Trophoblast cell (in vitro differentiated cells and primary cell): ENCODE measurements around the gene TMEM30A.

ENCODE experiments used
- DNase-seq, 2 donors: peaks; one replicate each; pipeline ENCODE4 v3.0.0-alpha.2; 2016
- H2AFZ ChIP-seq: 2 replicates; pipeline ENCODE4 v1.6.1; 2013; ENCODE audit warnings: low read length, moderate library complexity, mild to moderate bottlenecking; ENCODE audit not compliant: insufficient read depth, poor library complexity
- H2AK5ac ChIP-seq: 2 replicates; pipeline ENCODE4 v1.6.1; 2013; ENCODE audit warnings: mild to moderate bottlenecking, low read length
- H2BK120ac ChIP-seq: 2 replicates; pipeline ENCODE4 v1.6.1; 2013; ENCODE audit warnings: low read length, mild to moderate bottlenecking, moderate library complexity; ENCODE audit not compliant: insufficient read depth, poor library complexity
- H2BK12ac ChIP-seq: 2 replicates; pipeline ENCODE4 v1.6.1; 2013; ENCODE audit warnings: mild to moderate bottlenecking, low read length, moderate library complexity
- H2BK5ac ChIP-seq: 2 replicates; pipeline ENCODE4 v1.6.1; 2013; ENCODE audit warnings: low read length, low read depth, moderate library complexity, mild to moderate bottlenecking; ENCODE audit not compliant: poor library complexity
- H3K14ac ChIP-seq: 2 replicates; pipeline ENCODE4 v1.6.1; 2013; ENCODE audit warnings: mild to moderate bottlenecking, low read length
- H3K18ac ChIP-seq: 2 replicates; pipeline ENCODE4 v1.6.1; 2013; ENCODE audit warnings: mild to moderate bottlenecking, low read length
- H3K23ac ChIP-seq: 2 replicates; pipeline ENCODE4 v1.6.1; 2013; ENCODE audit warnings: low read length
- H3K27ac ChIP-seq: 2 replicates; pipeline ENCODE4 v1.5.1; 2013; ENCODE audit warnings: low read depth, mild to moderate bottlenecking, inconsistent platforms, low read length, moderate library complexity
- H3K27me3 ChIP-seq: 2 replicates; pipeline ENCODE4 v1.6.1; 2013; ENCODE audit warnings: inconsistent platforms, mild to moderate bottlenecking, low read length, moderate library complexity; ENCODE audit not compliant: insufficient read depth
- H3K36me3 ChIP-seq, 2 experiments: 1 replicate in 1 of 2; 2 replicates in 1 of 2; pipeline ENCODE4 v1.6.1; 2013; ENCODE audit warnings: low read length in 2 of 2, mild to moderate bottlenecking in 2 of 2, moderate library complexity in 1 of 2; ENCODE audit not compliant: insufficient read depth in 2 of 2, control insufficient read depth in 1 of 2
- H3K4ac ChIP-seq: 2 replicates; pipeline ENCODE4 v1.6.1; 2013; ENCODE audit warnings: low read depth, mild to moderate bottlenecking, low read length, moderate library complexity
- H3K4me1 ChIP-seq, 2 experiments: 1 replicate in 1 of 2; 2 replicates in 1 of 2; pipeline ENCODE4 v1.6.1; 2013; ENCODE audit warnings: low read length in 2 of 2, mild to moderate bottlenecking in 2 of 2, moderate library complexity in 1 of 2; ENCODE audit not compliant: insufficient read depth in 2 of 2, control insufficient read depth in 1 of 2
- H3K4me2 ChIP-seq: 2 replicates; pipeline ENCODE4 v1.6.1; 2013; ENCODE audit warnings: inconsistent platforms, mild to moderate bottlenecking, low read length, moderate library complexity
- H3K4me3 ChIP-seq: 2 replicates; pipeline ENCODE4 v1.5.1; 2013; ENCODE audit warnings: mild to moderate bottlenecking, low read depth, low read length, inconsistent platforms
- H3K79me1 ChIP-seq: one replicate; pipeline ENCODE4 v1.6.1; 2013; ENCODE audit warnings: low read length
- H3K79me2 ChIP-seq: 2 replicates; pipeline ENCODE4 v1.6.1; 2013; ENCODE audit warnings: low read length, mild to moderate bottlenecking; ENCODE audit not compliant: control insufficient read depth, insufficient read depth, poor library complexity
- H3K9ac ChIP-seq: 2 replicates; pipeline ENCODE4 v1.6.1; 2013; ENCODE audit warnings: mild to moderate bottlenecking, low read length
- H3K9me3 ChIP-seq: 2 replicates; pipeline ENCODE4 v1.6.1; 2013; ENCODE audit warnings: low read depth, mild to moderate bottlenecking, control low read depth, inconsistent platforms, low read length; ENCODE audit not compliant: insufficient read depth
- H4K12ac ChIP-seq: 2 replicates; pipeline ENCODE4 v1.6.1; 2013; ENCODE audit warnings: low read depth, mild to moderate bottlenecking, low read length, moderate library complexity
- H4K8ac ChIP-seq: 2 replicates; pipeline ENCODE4 v1.6.1; 2013; ENCODE audit warnings: low read depth, mild to moderate bottlenecking, low read length, moderate library complexity
- H4K91ac ChIP-seq: one replicate; pipeline ENCODE4 v1.6.1; 2013; ENCODE audit warnings: low read depth, mild to moderate bottlenecking, low read length, moderate library complexity
- whole genome bisulfite sequencing: extraction: QIAGEN DNeasy Blood & Tissue Kit; methylation state at CpG from one replicate; pipeline ENCODE4 v1.1.7; 2013; ENCODE audit warnings: missing lambda C conversion rate; ENCODE audit not compliant: insufficient read length, insufficient coverage; ENCODE audit errors: extremely low coverage; 5-methylcytosine and 5-hydroxymethylcytosine counted together

Gene TMEM30A

DNA sequence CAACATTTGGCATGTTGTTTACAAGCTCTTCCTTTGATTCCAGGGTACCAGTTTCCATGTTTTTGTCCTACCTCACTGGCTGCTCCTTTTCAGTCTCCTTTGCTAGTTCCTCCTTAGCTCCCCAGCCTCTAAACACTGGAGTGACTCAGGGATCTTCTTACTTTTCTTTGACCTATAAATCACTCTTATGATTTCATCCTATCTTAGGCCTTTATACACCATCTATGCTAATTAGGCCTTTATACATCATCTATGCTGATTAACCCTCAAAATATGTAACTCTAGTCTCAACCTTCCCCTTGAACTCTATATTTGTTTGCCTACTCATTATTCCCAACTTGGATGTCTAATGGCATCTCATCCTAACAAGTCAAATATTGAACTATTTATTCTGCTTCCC, 9.5 kb downstream of the TMEM30A start:
- Histone ChIP-seq H3K36me3 (peaks cover 0 to 14% of the 10 kb centered on the region in 2 experiments), H2BK5ac (no peak overlapping the region)

DNA sequence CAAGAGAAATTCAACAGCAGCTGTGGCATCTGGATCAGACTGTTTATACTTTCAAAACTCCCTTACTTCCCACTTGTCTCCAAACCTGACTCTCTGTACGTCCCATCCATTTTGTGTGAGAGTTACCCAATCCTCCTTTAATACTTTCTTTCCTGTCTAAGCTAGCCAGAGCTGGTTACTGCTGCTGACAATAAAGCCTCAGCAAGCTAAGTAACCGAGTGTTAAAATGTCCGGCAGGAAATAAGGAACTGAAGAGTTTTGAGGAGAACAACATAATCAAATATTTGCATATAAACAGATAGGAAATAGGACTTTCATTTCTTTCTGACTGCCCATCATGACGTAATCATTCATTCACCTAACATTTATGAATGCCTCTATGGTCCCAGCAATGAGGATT, 11.6 kb downstream of the TMEM30A start:
- no peak overlapping the region for H3K9ac ChIP-seq
- H3K4ac ChIP-seq, result peak overlapping the region; percentile 93
- H3K79me1 ChIP-seq, result peaks cover 11% of the 10 kb centered on the region
- H3K9me3 ChIP-seq, result no peaks in the 10 kb centered on the region
- peaks cover 16% of the 10 kb centered on the region for H3K79me2 ChIP-seq
- peaks cover 0 to 14% of the 10 kb centered on the region in 2 experiments for H3K4me1 ChIP-seq
- no peak overlapping the region for H3K18ac ChIP-seq
- no peak overlapping the region for H3K4me3 ChIP-seq
- no peak overlapping the region for H4K12ac ChIP-seq
- WGBS, result no CpG with 5 or more reads among the region's 4 CpGs
- no peak overlapping the region for H2AK5ac ChIP-seq
- H2BK12ac ChIP-seq, result no peak overlapping the region
- H3K4me2 ChIP-seq, result no peak overlapping the region
- no peaks in the 10 kb centered on the region for H3K27me3 ChIP-seq
- no peak overlapping the region for H4K8ac ChIP-seq
- no peak overlapping the region for H2AFZ ChIP-seq
- H2BK5ac ChIP-seq, result peak overlapping the region; percentile 25
- DNase-seq, result no peak
- peak overlapping the region; percentile 5 for H3K27ac ChIP-seq
- H2BK120ac ChIP-seq, result no peak overlapping the region
- H4K91ac ChIP-seq, result no peak overlapping the region
- H3K14ac ChIP-seq, result no peak overlapping the region
- H3K36me3 ChIP-seq, result peaks cover 0 to 14% of the 10 kb centered on the region in 2 experiments
- H3K23ac ChIP-seq, result no peak overlapping the region

More for the DNA sequence above, 9.5 kb downstream of the TMEM30A start:
- no peak overlapping the region for H4K91ac ChIP-seq
- H4K8ac ChIP-seq, result no peak overlapping the region
- no peaks in the 10 kb centered on the region for H3K27me3 ChIP-seq
- no peak overlapping the region for H3K4me2 ChIP-seq
- H3K4ac ChIP-seq, result no peak overlapping the region
- DNase-seq, result peak in 1 of 2 donors; percentile 19
- no peak overlapping the region for H2BK12ac ChIP-seq
- no peak overlapping the region for H2BK120ac ChIP-seq
- peaks cover 10% of the 10 kb centered on the region for H3K79me1 ChIP-seq
- H3K18ac ChIP-seq, result no peak overlapping the region
- peaks cover 0 to 12% of the 10 kb centered on the region in 2 experiments for H3K4me1 ChIP-seq
- H4K12ac ChIP-seq, result no peak overlapping the region
- no peak overlapping the region for H2AFZ ChIP-seq
- H3K9me3 ChIP-seq, result no peaks in the 10 kb centered on the region
- H3K14ac ChIP-seq, result no peak overlapping the region
- H3K4me3 ChIP-seq, result no peak overlapping the region
- H2AK5ac ChIP-seq, result no peak overlapping the region
- peaks cover 14% of the 10 kb centered on the region for H3K79me2 ChIP-seq
- H3K9ac ChIP-seq, result no peak overlapping the region
- H3K27ac ChIP-seq, result no peak overlapping the region
- no peak overlapping the region for H3K23ac ChIP-seq

DNA sequence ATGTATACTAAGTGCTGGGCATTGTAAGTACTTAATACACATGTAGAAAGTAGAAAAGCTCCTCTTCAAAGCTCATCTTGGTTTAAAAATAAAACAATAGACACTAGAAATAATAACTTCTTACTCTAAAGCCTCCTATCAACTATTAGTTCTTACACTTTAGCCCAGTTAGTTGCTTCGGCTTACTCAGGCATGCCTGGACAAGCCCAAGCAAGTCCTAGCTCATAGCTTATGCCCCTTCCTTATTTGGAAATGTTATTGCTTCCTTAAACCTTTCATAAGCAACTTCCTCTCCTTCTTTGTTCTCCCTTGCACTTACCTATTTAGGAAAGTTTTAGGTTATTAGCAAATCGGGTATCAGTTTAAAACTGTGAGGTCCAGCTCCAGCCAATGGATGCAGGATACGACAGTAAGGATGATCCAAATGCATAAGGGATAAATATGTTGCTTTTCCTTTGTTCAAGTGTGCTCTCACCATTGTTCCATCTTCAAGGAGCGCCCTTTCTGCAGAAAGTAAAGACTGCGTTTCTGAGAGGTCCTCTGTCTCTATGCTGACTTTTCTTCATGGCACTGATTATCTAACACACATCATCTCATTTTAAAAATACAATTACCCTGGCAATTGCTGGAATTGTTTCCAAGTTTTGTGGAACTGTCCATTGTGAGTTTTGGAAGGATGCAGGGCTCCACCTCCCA, 12.3 kb downstream of the TMEM30A start:
- H3K9me3 ChIP-seq, result no peaks in the 10 kb centered on the region
- no peak overlapping the region for H2AFZ ChIP-seq
- no peak overlapping the region for H3K18ac ChIP-seq
- no peak overlapping the region for H3K23ac ChIP-seq
- H2BK5ac ChIP-seq, result peak overlapping the region; percentile 25
- H3K36me3 ChIP-seq, result peaks cover 0 to 14% of the 10 kb centered on the region in 2 experiments
- H3K79me1 ChIP-seq, result peaks cover 8% of the 10 kb centered on the region
- peaks cover 12% of the 10 kb centered on the region for H3K79me2 ChIP-seq
- no peak overlapping the region for H3K9ac ChIP-seq
- H2BK120ac ChIP-seq, result peak overlapping the region; percentile 95
- peak overlapping the region; percentile 70 for H3K14ac ChIP-seq
- H2AK5ac ChIP-seq, result no peak overlapping the region
- H3K4me1 ChIP-seq, result peaks cover 0 to 10% of the 10 kb centered on the region in 2 experiments
- peak overlapping the region; percentile 58 for H4K8ac ChIP-seq
- peak overlapping the region; percentile 89 for H2BK12ac ChIP-seq
- H3K4ac ChIP-seq, result peak overlapping the region; percentile 93
- peak overlapping the region; percentile 75 for H4K12ac ChIP-seq
- peak in 1 of 2 donors; percentile 31 for DNase-seq
- no peak overlapping the region for H3K4me2 ChIP-seq
- H3K4me3 ChIP-seq, result no peak overlapping the region
- H3K27ac ChIP-seq, result peak overlapping the region; percentile 17
- WGBS, result no CpG with 5 or more reads among the region's 5 CpGs
- H4K91ac ChIP-seq, result peak overlapping the region; percentile 83
- H3K27me3 ChIP-seq, result no peaks in the 10 kb centered on the region

DNA sequence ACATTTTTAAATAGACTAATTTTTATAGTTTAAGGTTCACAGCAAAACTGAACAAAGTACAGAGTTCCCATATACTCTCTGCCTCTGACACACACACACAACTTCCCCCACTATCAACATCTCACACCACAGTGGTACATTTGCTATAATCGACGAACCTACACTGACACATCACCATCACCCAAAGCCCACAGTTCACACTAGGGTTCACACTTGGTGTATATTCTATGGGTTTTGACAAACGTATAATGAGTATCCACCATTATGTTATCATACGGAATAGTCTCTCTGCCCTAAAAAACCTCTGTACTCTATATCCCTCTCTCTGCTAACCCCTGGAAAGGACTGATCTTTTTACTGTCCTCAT, 15.6 kb downstream of the TMEM30A start:
- no peak overlapping the region for H3K27ac ChIP-seq
- peaks cover 0 to 10% of the 10 kb centered on the region in 2 experiments for H3K4me1 ChIP-seq
- H2AK5ac ChIP-seq, result no peak overlapping the region
- H3K36me3 ChIP-seq, result peaks cover 7 to 10% of the 10 kb centered on the region in 2 experiments
- no peak overlapping the region for H3K18ac ChIP-seq
- peak overlapping the region; percentile 70 for H3K4ac ChIP-seq
- H2BK5ac ChIP-seq, result no peak overlapping the region
- no peaks in the 10 kb centered on the region for H3K9me3 ChIP-seq
- no peak overlapping the region for H3K14ac ChIP-seq
- no peak overlapping the region for H2AFZ ChIP-seq
- no CpG with 5 or more reads among the region's 4 CpGs for WGBS
- no peak overlapping the region for H4K12ac ChIP-seq
- DNase-seq, result no peak
- H3K4me2 ChIP-seq, result no peak overlapping the region
- no peak overlapping the region for H2BK120ac ChIP-seq
- no peaks in the 10 kb centered on the region for H3K27me3 ChIP-seq
- no peak overlapping the region for H4K8ac ChIP-seq
- no peak overlapping the region for H4K91ac ChIP-seq
- H2BK12ac ChIP-seq, result no peak overlapping the region
- H3K79me1 ChIP-seq, result peaks cover 8% of the 10 kb centered on the region
- no peak overlapping the region for H3K23ac ChIP-seq
- no peak overlapping the region for H3K9ac ChIP-seq
- no peak overlapping the region for H3K4me3 ChIP-seq
- H3K79me2 ChIP-seq, result peaks cover 5% of the 10 kb centered on the region
